Mucosa of stomach (tissue), 1 donor: ENCODE data around the gene CCDC30.
"Not testable (repeated sequence)": the region's sequence is repeated elsewhere in the genome, so short reads cannot be mapped to it uniquely, and the experiment has no call there.

ENCODE experiments used
- H3K27me3 ChIP-seq: one replicate; pipeline ENCODE4 v1.7.0; 2013; ENCODE audit warnings: mild to moderate bottlenecking, low read length; ENCODE audit not compliant: control insufficient read depth, insufficient read depth
- H3K36me3 ChIP-seq: one replicate; pipeline ENCODE4 v1.7.0; 2013; ENCODE audit warnings: low read length; ENCODE audit not compliant: control insufficient read depth, insufficient read depth
- H3K4me1 ChIP-seq: one replicate; pipeline ENCODE4 v1.7.0; 2013; ENCODE audit warnings: mild to moderate bottlenecking, low read length; ENCODE audit not compliant: control insufficient read depth, insufficient read depth
- H3K4me3 ChIP-seq: one replicate; pipeline ENCODE4 v1.7.0; 2013; ENCODE audit warnings: low read length
- H3K9ac ChIP-seq: one replicate; pipeline ENCODE4 v1.7.0; 2013; ENCODE audit warnings: mild to moderate bottlenecking, low read length, moderate library complexity
- H3K9me3 ChIP-seq: one replicate; pipeline ENCODE4 v1.7.0; 2013; ENCODE audit warnings: mild to moderate bottlenecking, low read length, moderate library complexity; ENCODE audit not compliant: control insufficient read depth
- donor health status: Pancreatic carcinoma.

The CCDC30 gene

DNA sequence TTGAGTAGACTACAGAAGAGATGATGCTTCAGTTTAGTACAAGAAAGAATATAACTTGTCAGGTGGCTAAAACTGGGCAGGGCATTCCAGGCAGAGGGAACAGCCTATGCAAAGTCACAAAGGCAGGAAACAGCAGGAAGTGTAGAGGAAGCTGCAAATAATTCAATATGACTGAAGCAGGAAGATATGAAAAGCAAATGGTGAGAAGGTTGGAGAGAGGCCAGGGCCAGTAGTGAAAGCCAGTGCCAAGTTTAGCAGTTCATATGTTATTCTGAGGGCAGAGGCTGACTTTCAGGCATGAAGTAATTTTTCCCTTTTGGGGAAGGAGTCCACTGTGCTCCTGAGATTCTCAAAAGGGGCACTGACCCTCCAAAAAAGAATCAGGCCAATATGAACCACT lies 211.1 kb downstream of the CCDC30 start:
- H3K4me1 ChIP-seq: no peaks in the 10 kb centered on the region
- H3K9ac ChIP-seq: no peak overlapping the region
- no peaks in the 10 kb centered on the region for H3K36me3 ChIP-seq
- no peak overlapping the region for H3K4me3 ChIP-seq
- no peaks in the 10 kb centered on the region for H3K27me3 ChIP-seq
- no peaks in the 10 kb centered on the region for H3K9me3 ChIP-seq

DNA sequence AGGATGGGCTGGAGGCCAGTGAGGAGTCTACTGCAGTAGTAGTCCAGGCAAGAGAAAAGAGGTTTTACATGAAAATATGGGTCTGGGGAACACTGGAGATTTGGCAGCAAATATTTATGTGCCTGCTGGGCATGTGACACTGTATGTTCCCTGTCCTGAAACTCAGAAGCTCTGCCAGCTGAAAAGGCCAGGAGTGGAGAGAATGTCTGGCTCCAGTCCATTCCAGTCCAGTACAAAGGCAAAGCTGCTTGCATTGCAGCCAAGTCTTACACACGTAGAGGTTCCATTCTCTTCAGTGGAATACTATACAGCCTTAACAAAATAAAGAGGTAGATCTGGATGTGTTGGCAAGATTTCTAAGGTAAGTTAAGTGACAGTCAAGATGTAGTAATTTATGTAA lies 211.6 kb downstream of the CCDC30 start:
- Histone ChIP-seq H3K36me3 (no peaks in the 10 kb centered on the region), H3K4me3 (no peak overlapping the region), H3K4me1 (no peaks in the 10 kb centered on the region), H3K9ac (no peak overlapping the region), H3K9me3 (no peaks in the 10 kb centered on the region), H3K27me3 (no peaks in the 10 kb centered on the region)

DNA sequence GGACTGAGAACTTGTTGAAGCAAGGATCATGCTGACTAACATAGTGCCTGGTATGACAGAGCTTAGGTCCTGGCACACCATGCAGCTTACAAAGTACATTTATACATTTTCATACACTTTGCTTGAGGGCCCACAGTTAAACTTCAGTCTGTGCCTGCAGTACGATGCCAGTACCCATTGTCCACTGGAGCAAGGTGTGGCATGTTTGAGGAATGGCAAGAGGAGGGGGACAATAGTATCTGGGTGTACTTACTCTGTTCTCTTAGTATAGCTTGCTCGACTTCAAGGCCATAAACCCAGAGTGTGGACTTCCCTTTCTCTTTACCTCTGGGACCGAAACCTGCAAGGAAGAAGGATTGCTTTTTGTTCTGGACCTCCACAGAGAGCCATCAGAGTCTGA lies 212.4 kb downstream of the CCDC30 start:
- Histone ChIP-seq H3K4me1 (no peaks in the 10 kb centered on the region), H3K9me3 (no peaks in the 10 kb centered on the region), H3K36me3 (no peaks in the 10 kb centered on the region), H3K9ac (no peak overlapping the region), H3K4me3 (no peak overlapping the region), H3K27me3 (no peaks in the 10 kb centered on the region)

DNA sequence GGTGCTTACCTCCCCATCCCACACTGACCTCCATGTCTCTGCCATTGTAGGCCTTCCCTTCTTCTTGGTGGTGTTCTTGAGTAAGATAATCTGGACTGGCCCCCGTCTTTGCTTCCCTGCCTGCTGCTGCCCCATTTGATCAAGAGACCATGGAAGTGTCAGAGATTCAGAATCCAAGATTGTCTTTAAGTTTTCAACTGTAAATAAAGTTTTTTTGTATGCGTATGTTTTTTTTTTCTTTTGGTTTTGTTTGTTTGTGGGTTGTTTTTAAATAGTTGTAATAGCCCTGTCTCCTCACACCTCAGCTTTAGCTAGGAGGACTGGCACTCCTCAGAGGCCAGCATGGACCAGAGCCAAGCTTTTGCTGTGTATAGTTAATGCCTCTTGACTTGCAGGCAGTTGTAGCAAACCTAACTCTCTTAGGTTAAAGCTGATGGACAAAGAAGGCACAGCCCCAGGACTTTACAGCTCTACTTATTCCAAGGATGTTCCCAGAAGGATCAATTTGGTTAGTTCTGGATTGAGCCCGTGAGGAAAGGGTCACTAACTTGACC lies 213.5 kb downstream of the CCDC30 start:
- H3K27me3 ChIP-seq: no peaks in the 10 kb centered on the region
- no peak overlapping the region for H3K4me3 ChIP-seq
- peaks cover 6% of the 10 kb centered on the region for H3K4me1 ChIP-seq
- no peak overlapping the region for H3K9ac ChIP-seq
- H3K9me3 ChIP-seq: no peaks in the 10 kb centered on the region
- H3K36me3 ChIP-seq: no peaks in the 10 kb centered on the region

DNA sequence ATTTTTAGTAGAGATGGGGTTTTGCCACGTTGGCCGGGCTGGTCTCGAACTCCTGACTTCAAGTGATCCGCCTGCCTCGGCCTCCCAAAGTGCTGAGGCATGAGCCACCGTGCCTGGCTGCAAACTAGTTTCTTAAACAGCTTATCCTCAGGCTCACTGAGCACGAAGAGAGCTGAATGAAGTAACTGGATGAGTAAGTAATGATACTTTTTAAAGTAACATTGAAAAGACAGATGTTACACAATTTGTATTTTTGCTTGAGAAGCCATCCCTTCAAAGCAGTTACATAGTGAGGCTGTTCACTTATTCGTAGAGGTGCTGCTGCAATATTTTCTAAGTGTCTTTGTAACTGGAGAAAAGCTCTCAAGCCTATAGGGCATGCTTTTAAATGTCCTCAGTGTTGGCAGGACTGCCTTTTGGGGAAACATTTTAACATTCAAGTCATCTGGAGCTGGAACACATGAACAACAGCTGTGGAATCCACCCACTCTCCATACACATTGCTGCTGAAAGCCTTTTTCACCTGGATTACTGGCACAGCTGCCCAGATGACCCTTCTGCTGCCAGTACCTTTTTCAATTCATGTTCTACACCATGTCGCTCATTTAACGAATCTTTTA lies 216.4 kb downstream of the CCDC30 start:
- H3K4me1 ChIP-seq: peaks cover 11% of the 10 kb centered on the region
- no peaks in the 10 kb centered on the region for H3K9me3 ChIP-seq
- no peak overlapping the region for H3K9ac ChIP-seq
- no peaks in the 10 kb centered on the region for H3K36me3 ChIP-seq
- H3K27me3 ChIP-seq: no peaks in the 10 kb centered on the region
- no peak overlapping the region for H3K4me3 ChIP-seq

DNA sequence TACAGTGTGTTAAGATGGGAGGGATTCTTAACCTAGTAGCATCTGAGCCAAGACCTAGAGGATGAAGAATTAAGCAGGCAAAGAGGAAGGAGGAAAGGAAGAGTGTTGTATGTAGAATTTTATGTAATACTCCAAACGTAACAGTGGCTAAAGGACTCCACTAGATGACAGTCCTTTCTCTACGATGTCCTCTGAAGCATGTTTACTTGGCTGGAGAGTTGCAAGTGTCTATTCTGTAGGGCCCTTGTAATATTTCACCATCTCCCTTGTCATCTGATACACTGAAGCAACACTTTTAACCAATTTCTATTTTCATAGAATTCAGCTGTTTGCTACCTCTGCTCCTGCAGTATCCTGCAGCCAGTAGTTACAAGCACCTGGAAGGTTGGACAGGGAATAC lies 217.0 kb downstream of the CCDC30 start:
- no peak overlapping the region for H3K4me3 ChIP-seq
- H3K9ac ChIP-seq: no peak overlapping the region
- no peaks in the 10 kb centered on the region for H3K27me3 ChIP-seq
- no peaks in the 10 kb centered on the region for H3K36me3 ChIP-seq
- H3K4me1 ChIP-seq: peaks cover 17% of the 10 kb centered on the region
- no peaks in the 10 kb centered on the region for H3K9me3 ChIP-seq

DNA sequence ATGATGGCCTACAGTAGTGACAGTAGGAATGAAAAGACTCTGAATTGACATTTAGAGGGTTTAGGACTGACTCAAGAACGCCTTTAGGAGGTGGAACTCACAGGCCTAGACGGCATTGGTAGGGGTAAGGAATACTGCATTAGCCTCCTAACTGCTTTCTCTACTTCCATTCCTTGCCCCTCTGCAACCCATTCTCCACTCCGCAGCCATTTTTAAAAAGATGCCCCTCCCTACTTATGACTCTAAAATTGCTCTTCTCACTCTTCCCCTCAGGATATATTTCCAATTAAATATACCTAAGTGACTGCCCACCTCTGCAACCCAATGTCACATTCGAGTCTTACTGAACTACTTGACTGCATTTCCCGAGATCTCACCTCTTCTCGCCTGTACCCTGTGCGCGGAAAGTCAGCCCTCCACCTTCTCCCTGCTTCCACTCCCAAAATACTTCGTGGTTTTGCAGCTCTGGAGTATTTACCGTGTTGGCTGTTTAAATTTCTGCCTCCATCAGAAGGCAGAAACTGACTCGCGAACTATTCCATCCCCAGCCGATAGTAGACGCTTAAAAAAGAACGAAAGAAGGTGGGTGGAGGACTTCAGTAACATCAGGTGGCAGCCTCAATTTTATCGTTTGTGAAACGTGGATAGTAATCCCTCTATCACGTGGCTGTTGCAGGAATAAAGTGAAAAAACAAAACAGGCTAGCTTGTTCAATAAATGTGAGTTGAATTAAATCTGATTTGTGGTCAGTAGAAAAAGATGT lies 218.0 kb downstream of the CCDC30 start:
- no peaks in the 10 kb centered on the region for H3K27me3 ChIP-seq
- H3K4me3 ChIP-seq: peak overlapping the region; percentile 80
- H3K36me3 ChIP-seq: no peaks in the 10 kb centered on the region
- H3K9ac ChIP-seq: peak overlapping the region; percentile 87
- no peaks in the 10 kb centered on the region for H3K9me3 ChIP-seq
- H3K4me1 ChIP-seq: peaks cover 26% of the 10 kb centered on the region

DNA sequence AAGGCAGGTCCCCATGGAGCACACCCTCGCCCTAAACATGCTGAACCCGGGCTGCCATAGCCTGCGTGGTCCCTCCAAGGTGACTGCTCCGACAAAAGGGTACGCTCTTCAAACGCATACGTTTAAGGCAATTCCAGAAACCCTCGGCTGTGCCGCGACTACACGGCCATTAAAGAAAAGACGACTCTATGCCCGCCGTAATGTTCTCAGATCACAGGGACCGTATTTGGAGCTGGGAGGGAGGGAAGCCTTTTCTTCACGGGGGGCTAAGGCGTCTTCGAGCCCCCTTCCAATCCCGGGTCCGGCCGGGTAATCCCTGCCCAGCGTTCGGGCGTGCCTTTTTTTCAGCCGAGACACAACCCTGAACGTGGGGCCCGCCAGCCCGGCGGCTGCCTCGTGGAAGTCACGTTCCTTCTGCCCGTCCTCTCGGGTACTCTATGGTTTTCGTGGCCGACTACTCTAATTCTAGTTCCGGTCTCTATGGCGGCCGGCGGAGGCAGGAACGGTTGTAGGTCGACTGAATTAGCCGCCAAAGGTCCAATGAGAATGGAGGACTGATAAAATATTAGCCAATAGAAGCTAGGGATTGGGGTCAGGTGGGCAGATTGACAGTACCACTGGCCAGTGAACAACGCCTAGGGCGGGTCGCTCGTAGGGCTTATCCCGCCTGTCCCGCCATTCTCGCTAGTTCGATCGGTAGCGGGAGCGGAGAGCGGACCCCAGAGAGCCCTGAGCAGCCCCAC lies 218.8 kb downstream of the CCDC30 start, which contains the start of gene YBX1:
Gene YBX1 (plus strand): TSS at position 678 of the 743 bp plus-strand sequence. CDS start 148 bp downstream, outside the sequence.
- no peaks in the 10 kb centered on the region for H3K27me3 ChIP-seq
- peaks cover 34% of the 10 kb centered on the region for H3K4me1 ChIP-seq
- H3K9me3 ChIP-seq: no peaks in the 10 kb centered on the region
- peak within 1 kb of the TSS; percentile 87 for H3K9ac ChIP-seq
- no peaks in the 10 kb centered on the region for H3K36me3 ChIP-seq
- H3K4me3 ChIP-seq: peak within 1 kb of the TSS; percentile 80

DNA sequence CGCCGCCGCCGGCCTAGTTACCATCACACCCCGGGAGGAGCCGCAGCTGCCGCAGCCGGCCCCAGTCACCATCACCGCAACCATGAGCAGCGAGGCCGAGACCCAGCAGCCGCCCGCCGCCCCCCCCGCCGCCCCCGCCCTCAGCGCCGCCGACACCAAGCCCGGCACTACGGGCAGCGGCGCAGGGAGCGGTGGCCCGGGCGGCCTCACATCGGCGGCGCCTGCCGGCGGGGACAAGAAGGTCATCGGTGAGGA lies 219.3 kb downstream of the CCDC30 start:
- not testable (repeated sequence) for H3K4me3 ChIP-seq, H3K9me3 ChIP-seq, H3K27me3 ChIP-seq, H3K9ac ChIP-seq, H3K36me3 ChIP-seq
- H3K4me1 ChIP-seq: peaks cover 34% of the 10 kb centered on the region

DNA sequence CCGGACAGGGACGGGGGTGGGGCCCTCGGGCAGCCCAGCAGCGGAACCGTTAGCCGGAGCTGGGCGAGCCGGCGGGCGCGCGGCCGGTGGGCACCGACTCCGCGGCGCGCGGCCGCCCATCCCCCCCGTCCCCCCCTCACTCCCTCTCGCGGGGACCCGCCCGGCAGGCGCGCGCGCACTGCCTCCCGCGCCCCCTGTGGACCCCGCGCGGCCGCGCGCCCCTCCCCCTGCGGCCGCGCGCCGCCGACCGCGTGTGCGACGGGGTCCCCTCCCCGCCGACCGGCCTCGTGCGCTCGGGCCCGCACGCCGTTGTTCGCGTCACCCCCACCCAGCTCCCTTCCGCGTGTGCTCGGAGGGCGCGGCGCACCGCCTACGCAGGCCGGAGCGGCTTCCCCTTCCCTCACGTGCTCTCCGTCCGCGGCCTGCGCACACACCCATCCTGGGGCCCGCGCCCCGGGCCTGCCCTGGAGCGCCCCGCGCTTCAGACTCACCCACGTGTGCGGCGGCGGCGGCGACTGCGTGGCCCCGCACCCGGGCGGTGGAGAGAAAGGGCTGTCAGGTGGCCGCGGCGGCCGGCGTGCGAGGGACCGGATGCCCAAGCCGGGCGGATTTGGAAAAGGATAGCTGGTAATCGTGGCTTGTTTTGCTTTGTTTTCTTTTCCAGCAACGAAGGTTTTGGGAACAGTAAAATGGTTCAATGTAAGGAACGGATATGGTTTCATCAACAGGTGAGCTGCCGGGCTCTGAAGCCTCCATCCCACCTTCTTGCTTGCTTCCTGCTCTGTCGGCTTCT lies 219.8 kb downstream of the CCDC30 start:
- H3K9ac ChIP-seq: peak overlapping the region; percentile 54
- no peaks in the 10 kb centered on the region for H3K9me3 ChIP-seq
- peaks cover 34% of the 10 kb centered on the region for H3K4me1 ChIP-seq
- H3K27me3 ChIP-seq: no peaks in the 10 kb centered on the region
- no peaks in the 10 kb centered on the region for H3K36me3 ChIP-seq
- H3K4me3 ChIP-seq: peak overlapping the region; percentile 52

DNA sequence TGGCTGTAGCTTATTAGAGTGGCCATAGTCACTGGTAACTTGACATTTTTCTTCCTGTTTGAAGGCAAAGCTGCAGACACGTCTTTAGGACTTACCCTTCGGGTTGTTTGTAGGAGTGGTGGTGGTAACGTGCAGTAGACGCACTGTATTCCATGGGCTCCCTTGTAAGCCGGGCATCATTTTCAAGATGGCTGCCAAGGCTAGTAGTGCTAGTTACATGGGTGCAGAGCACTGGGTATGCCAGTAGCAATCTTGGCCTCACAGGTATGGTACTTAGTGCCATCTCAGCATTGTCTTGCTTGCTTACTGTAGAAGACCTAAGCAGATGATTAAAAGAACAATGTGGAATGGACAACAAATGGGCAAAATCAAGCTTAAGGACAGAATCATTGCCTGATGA lies 221.1 kb downstream of the CCDC30 start:
- no peaks in the 10 kb centered on the region for H3K27me3 ChIP-seq
- H3K4me3 ChIP-seq: peak overlapping the region; percentile 52
- peaks cover 40% of the 10 kb centered on the region for H3K4me1 ChIP-seq
- no peaks in the 10 kb centered on the region for H3K36me3 ChIP-seq
- H3K9ac ChIP-seq: no peak overlapping the region
- H3K9me3 ChIP-seq: no peaks in the 10 kb centered on the region
